Fibroblast of skin of scalp (primary cell): Measurements from ENCODE around the gene OSBPL10.

Experiments
- DNase-seq: peaks from one replicate; pipeline ENCODE4 v3.0.0-alpha.2; 2013

Gene OSBPL10

DNA sequence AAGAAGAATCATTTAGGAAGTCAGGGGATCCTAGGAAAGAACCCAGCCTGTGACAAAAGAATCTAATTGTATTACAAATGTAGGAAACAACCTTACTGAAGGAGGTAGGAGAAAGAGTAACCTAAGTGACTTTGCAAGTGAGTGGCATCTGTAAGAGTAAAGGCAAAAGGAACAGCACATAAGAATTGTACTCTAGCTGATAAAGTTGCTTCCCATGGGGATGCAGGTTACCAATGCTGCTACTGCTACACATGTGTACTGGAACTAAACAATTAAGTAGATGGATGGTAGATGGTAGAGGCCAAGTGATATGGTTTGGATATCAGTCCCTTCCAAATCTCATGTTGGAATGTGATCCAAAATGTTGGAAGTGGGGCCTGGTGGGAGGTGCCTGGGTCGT lies 60.8 kb downstream of the OSBPL10 start:
- DNase-seq, result no peak

DNA sequence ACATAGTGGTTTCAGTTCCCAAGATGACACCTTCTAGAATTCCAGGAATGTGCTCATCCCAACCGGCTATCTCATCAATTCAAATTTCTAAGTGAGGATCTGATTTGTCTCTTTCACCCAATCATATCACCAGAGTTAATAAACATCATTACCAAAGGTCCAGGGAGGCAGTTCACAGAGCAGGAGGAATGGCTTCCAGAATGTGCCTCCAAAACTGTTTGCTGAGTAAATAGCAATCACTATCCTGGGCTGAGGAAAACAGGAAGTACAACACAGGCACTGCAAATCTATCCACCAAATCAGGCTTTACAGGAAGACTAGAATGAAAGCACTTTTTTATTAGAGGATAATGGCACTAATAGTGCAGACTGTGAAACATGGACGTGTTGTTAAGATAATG lies 61.5 kb downstream of the OSBPL10 start:
- DNase-seq, result no peak

DNA sequence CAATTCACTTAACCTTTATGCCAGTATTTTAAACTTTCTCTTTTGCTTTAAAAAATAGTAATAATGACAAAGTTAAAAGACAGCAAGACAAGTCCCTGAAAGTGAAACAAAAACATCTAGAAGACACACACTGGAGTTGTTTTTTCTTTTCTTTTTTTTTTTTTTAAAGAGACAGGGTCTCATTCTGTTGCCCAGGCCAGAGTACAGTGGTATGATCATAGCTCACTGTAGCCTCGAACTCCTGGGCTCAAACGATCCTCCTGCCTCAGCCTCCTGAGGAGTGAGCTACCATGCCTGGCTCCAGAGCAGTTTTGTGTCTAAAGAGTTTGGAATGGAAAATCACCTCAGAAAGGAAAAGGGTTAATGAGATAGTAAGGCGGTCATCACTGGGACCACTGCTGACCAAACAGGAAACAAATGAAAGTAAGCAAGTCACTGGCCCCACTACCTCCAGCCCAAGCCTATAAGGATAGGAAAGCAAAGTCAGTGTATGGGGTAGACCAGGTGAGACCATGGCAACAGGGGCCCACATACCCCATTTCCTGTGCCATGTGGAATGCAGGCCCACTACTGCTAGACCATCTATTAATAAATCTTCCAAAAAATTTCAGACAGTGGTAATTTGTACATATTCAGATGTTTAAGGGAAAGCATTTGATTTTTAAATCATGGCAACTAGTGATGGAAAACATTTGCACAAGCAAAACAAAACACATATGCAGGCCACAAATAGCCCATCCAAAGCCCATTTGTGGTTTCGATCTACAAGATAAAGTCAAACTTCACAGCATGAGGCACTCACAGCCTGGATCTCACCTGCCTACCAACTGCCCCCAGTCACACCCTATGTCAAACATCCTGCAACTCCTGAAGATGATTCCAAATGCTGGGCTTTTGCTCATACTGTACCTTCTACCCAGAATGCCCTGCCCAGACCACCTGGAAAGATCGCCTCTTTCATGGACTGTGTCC lies 62.6 kb downstream of the OSBPL10 start:
- DNase-seq, result no peak

GRCh38 chr3:31917303-31918005 lies 63.6 kb downstream of the OSBPL10 start:
- no peak for DNase-seq

GRCh38 chr3:31911643-31912042 lies 69.4 kb downstream of the OSBPL10 start:
- DNase-seq, result no peak

DNA sequence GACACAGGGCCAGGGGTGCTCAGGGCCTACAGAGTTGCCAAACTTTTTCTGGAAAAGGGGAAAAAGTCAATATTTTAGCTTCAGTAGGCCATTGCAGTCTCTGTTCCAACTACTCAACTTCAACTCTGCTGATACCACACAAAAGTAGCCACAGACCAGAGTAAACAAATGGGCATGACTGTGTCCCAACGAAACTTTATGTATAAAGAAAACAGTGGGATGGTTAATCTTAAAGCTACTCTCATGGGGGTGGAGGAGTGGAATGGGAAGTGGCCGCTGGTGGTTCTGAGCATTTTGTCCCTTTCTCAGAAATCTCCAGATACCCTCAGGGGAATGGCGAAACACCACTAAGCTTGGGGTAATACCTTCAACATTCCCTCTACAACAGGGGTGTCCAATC lies 69.9 kb downstream of the OSBPL10 start:
- DNase-seq, result no peak

DNA sequence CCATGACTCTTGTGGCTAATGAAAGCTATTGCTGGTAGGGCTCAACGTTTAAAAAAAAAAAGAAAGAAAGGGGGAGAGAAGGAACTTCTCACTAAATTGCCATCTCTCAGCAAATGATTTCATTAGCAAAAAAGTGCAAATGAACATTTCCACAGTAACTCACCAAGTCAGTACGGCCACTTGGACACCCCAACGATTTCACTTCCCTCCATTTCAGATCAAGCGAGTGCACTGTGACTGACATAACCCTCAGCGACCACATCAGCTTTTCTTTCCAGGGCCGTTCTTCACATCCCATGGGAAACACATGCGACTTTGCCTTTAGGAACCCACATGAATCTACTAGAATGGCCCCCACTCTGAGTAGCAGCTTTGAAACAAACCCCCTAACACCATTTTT lies 71.6 kb downstream of the OSBPL10 start:
- DNase-seq, result no peak

- no peak for DNase-seq
Measured at GRCh38 chr3:31908391-31909097, 72.5 kb downstream of the OSBPL10 start.

DNA sequence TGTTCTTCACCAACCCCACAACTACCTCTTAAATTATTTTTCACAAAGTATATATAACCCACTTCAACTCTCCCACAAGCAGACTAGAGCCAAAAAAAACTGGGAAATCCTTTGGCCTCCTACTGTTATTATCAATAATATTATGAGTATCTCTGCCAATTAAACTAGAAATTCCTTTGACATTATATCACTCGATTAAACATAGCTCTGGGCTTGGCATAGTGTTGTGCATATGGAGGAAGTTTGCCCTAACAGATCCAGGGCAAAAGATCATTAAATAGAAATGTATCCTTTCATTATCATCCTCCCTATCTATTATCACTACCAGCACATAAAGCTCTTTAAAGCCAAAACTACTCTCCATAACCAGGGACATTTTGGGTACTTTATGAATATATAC lies 74.9 kb downstream of the OSBPL10 start:
- peak; percentile 27 for DNase-seq

- no peak for DNase-seq
Measured at GRCh38 chr3:31903686-31904431, 77.2 kb downstream of the OSBPL10 start.

DNA sequence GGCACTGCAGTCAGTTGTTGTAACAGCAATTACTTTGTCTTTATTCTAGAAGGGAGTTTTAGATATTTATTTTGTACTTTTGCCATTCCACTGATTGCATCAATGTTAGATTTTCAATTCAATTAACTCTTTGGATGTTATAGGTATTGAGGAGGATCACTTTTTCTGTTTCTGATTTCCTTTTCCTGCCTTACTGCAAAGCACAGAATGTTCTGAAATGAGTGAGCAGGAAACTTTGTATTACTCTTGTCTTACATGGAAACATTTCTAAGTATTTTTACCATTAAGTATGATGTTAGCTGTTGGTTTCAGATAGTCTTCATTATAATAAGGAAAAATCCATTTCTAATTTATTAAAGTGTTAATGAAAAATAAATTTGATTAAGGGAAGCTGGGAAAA lies 80.5 kb downstream of the OSBPL10 start:
- no peak for DNase-seq

- DNase-seq, result no peak
Measured at GRCh38 chr3:31896648-31897433, 84.2 kb downstream of the OSBPL10 start.

DNA sequence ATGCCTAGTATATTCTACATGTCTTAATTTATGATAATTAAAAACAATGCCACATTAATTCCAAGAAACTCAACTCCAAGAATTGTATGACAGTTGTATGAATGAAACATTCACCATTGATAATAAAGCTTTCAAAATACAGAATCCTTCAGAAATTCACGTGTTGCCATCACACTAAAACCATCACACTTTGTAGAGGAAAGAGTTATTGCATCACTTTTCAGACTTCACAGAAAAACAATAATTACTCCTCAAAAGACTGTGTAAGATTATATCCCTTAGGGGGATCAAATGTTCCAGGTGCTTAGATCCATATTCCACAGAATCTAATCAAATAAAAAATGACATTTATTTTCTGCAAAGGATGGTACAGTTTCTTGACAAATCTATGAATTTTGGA lies 85.0 kb downstream of the OSBPL10 start:
- DNase-seq, result no peak

- DNase-seq, result peak; percentile 11
Measured at GRCh38 chr3:31895471-31895870, 85.6 kb downstream of the OSBPL10 start.

DNA sequence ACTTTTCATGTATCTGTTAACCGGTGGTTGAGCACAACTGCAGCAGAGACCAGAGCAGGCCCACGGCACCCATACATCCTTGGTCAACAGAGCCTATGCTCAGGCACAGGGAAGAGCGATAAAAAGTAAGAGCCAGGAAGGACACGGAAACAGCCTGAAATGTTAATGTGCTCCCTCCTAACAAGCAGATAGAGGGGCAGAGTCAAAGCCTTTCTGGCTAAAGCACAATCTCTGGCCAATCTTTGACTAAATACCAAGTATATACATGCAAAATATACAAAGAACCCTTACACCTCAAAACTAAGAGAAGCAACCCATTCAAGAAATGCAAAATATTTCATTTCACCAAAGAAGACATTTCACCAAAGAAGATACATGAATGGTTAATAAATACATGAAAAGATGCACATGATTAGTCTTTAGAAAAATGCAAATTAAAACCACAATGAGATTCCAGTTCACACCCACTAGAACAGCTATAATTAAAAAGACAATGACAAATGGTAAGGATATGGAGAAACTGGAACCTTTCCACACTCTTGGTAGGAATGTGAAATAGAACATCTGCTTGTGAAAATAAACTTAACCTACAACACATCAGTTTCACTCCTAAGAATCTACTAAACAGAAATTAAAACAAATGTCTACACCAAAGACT lies 88.0 kb downstream of the OSBPL10 start:
- peak; percentile 59 for DNase-seq

- no peak for DNase-seq
Measured at GRCh38 chr3:31892500-31892899, 88.6 kb downstream of the OSBPL10 start.

DNA sequence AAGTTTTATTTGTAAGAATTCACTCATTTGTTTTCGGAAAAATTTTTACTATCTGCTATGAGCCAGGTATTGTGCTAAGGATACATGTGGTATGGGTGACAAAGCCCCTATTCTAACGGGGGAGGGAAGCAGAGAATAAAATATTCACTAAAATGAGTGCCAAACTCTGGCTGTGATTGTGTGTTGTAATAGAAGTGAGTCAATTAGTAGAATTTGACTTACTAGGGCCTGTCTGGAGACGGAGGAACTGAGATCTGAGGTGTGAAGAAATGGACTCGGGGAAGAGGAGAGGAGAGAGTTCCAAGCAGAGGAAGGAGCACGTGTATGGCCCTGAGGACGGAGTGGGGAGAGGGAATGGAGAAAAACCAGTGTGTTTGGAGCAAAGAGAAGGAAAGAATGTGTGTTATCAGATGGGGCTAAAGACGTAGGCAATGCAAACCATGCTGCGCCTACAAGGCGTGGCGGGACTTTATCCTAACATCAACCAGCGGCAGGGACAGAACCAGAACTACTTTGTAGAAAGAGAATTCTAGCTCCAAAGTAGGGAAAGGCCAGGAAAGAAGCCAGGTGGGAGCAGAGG lies 89.1 kb downstream of the OSBPL10 start:
- DNase-seq, result no peak

- DNase-seq, result no peak
Measured at GRCh38 chr3:31890742-31891469, 90.2 kb downstream of the OSBPL10 start.

- no peak for DNase-seq
Measured at GRCh38 chr3:31890007-31890406, 91.1 kb downstream of the OSBPL10 start.

DNA sequence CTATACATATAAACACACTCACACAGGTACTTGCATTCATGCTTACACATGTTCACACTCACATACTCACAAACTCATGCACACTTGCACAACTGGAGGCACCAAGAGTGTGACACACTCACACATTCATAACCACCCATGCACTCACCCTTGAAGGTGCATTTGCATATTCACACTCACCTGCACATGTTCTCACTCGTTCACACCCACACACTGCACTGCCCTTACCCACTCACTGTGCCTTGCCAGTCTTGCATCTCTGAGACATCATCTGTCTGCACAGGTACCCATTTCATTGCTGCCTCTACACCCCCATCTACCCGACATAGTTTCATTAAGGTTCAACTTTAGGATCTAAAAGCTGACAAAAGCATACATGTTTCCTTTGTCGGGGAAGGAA lies 95.8 kb downstream of the OSBPL10 start:
- no peak for DNase-seq
